ENCODE data around the gene EIF2B4.

The EIF2B4 gene

GRCh38 chr2:27370026-27370815 lies at the start of gene EIF2B4, which contains the start of gene SNX17:
Gene EIF2B4 (minus strand): TSS chr2:27370338. CDS start chr2:27370314, 24 bp downstream.
Gene SNX17 (plus strand): TSS chr2:27370616. CDS start chr2:27370744, 128 bp downstream.
- TF ChIP-seq HDGF (IDR thresholded peaks at IDR 0.05; ENCODE audit: borderline replicate concordance) (peak; percentile 6; the same call in 1 of the 2 replicates), FOXM1 (IDR thresholded peaks at IDR 0.05; ENCODE audit: borderline replicate concordance) (no peak), BHLHE40 (IDR thresholded peaks at IDR 0.05; ENCODE audit: borderline replicate concordance) (no peak), ARNT (IDR thresholded peaks at IDR 0.05) (no peak), FOXK2 (IDR thresholded peaks at IDR 0.05) (no peak), ZNF384 (IDR thresholded peaks at IDR 0.05) (no peak), ELF4 (IDR thresholded peaks at IDR 0.05) (peak; percentile 64), LEF1 (IDR thresholded peaks at IDR 0.05; ENCODE audit: borderline replicate concordance) (0 out of 2 replicates have a peak, but pooled peaks have one; percentile 73), SUZ12 (IDR thresholded peaks at IDR 0.05) (no peak), TARDBP (IDR thresholded peaks at IDR 0.05) (no peak), NFRKB (IDR thresholded peaks at IDR 0.05) (no peak), FOXA1 (IDR thresholded peaks at IDR 0.05) (no peak)
- POLR2A ChIA-PET = interaction anchor here (1.0 to 3.4 kb wide), 13 partner anchors 10 to 58 kb away, joined by 3 to 25 read pairs (median 5); partner anchors contain the start of genes GTF3C2, MPV17, NRBP1 and PPM1G
- CTCF ChIA-PET = interaction anchor here (0.9 kb wide), 1 partner anchor 10 kb away, joined by 3 read pairs; the partner anchor contains the start of gene ZNF513
- DNase-seq (ENCODE audit: extremely low spot score) = peak; percentile 93

- ChIA-PET CTCF (no interaction called here), POLR2A (no interaction called here)
- TF ChIP-seq L3MBTL2 (conservative IDR thresholded peaks at IDR 0.05) (no peak), ARNT (IDR thresholded peaks at IDR 0.05) (no peak), PKNOX1 (IDR thresholded peaks at IDR 0.05) (no peak), FOXK2 (IDR thresholded peaks at IDR 0.05) (no peak), CTBP1 (IDR thresholded peaks at IDR 0.05; ENCODE audit: borderline replicate concordance) (no peak), SUZ12 (IDR thresholded peaks at IDR 0.05) (no peak), TARDBP (IDR thresholded peaks at IDR 0.05) (no peak), HDGF (IDR thresholded peaks at IDR 0.05; ENCODE audit: borderline replicate concordance) (no peak), NFRKB (IDR thresholded peaks at IDR 0.05) (no peak)
- DNase-seq (ENCODE audit: extremely low spot score) = no peak
Observed at GRCh38 chr2:27416151-27416550, 46.0 kb upstream of the EIF2B4 start.

DNA sequence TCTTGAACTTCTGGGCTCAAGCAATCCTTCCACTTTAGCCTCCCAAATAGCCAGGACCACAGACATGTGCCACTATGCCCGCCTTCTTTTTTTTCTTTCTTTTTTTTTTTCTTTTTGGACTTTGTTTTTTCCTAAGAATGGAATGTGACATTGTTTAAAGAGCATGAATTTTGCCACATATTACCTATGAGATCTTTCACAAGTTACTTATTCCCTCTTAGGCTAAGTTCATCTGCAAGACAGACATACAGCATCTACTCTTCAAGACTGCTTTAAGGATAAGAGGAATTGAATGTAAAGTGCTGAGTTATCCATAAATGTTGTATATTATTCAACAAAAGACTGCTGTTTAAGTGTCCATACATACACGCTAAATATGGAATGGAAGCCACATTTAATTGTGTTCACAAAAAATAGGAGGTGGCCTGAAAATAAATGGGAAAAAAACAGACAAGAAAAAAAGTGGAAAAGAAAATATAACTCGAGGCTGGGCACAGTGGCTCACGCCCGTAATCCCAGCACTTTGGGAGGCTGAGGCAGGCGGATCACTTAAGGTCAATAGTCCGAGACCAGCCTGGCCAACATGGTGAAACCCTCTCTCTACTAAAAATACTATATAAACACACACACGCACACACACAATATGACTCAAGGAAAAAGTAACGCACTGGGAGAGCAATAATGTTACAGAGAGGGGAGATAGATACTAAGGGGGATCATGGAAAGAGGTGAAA lies 42.4 kb upstream of the EIF2B4 start:
- ChIA-PET CTCF (no interaction called here), POLR2A (no interaction called here)
- DNase-seq (ENCODE audit: extremely low spot score) = no peak
- no peak for TF ChIP-seq L3MBTL2 (conservative IDR thresholded peaks at IDR 0.05)
- TF ChIP-seq LEF1 (IDR thresholded peaks at IDR 0.05; ENCODE audit: borderline replicate concordance) = no peak
- TF ChIP-seq HDGF (IDR thresholded peaks at IDR 0.05; ENCODE audit: borderline replicate concordance) = no peak
- TF ChIP-seq BHLHE40 (IDR thresholded peaks at IDR 0.05; ENCODE audit: borderline replicate concordance) = no peak
- no peak for TF ChIP-seq PKNOX1 (IDR thresholded peaks at IDR 0.05)
- no peak for TF ChIP-seq SUZ12 (IDR thresholded peaks at IDR 0.05)
- no peak for TF ChIP-seq FOXK2 (IDR thresholded peaks at IDR 0.05)
- TF ChIP-seq ELF4 (IDR thresholded peaks at IDR 0.05) = no peak
- TF ChIP-seq ZNF384 (IDR thresholded peaks at IDR 0.05) = no peak
- no peak for TF ChIP-seq FOXA1 (IDR thresholded peaks at IDR 0.05)
- TF ChIP-seq SP1 (IDR thresholded peaks at IDR 0.05) = no peak
- no peak for TF ChIP-seq TARDBP (IDR thresholded peaks at IDR 0.05)

DNA sequence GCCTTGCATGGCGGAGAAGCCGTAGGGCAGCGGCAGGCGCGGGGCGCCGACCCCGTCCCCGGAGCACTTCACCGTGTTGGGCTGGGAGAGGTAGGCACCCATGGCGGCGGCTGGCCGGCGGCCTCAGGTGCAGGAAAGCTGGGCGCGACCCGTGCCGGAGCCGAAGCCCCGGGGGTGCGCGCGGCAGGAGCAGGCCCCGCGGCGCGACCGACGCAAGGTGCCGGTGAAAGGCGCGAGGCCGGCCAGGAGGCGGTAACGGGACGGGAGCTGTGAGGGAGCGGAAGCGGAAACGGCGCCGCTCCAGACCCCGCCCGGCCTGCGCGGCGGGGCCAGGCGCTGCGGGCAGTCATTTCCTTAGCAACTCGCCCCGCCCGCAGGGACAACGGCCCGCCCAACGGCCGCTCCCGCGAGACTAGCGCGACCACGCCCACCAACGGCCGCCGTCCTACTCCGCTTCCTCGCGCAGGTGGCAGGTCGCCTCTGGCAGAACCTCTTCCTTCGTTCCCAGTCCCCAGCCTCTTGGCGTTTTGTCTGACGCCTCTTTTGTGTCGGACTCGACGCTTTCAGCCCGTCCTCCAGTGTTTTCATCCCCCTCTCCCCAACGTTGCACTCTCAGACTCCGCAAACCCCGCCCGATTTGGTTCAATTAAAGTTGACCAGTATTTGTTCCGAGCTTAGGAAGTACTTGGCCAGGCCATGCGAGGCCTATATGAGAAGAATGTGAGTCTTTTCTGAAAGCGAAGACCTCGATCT lies 39.4 kb upstream of the EIF2B4 start, which contains the start of gene PPM1G:
TSS of gene PPM1G (minus strand) at position 271 of the 753 bp plus-strand sequence. CDS start at position 102, 169 bp downstream.
- POLR2A ChIA-PET = interaction anchor here (0.9 to 5.4 kb wide), 28 partner anchors 9 to 359 kb away, joined by 3 to 135 read pairs (median 4); partner anchors contain the start of genes CCDC121, EIF2B4, FNDC4 and GPN1
- no peak for TF ChIP-seq SP1 (IDR thresholded peaks at IDR 0.05)
- peak; percentile 55; the same call in 1 of the 2 replicates for TF ChIP-seq ELF4 (IDR thresholded peaks at IDR 0.05)
- TF ChIP-seq PKNOX1 (IDR thresholded peaks at IDR 0.05) = no peak
- TF ChIP-seq SUZ12 (IDR thresholded peaks at IDR 0.05) = no peak
- no peak for TF ChIP-seq ZNF384 (IDR thresholded peaks at IDR 0.05)
- TF ChIP-seq L3MBTL2 (conservative IDR thresholded peaks at IDR 0.05) = peak; percentile 97
- TF ChIP-seq FOXK2 (IDR thresholded peaks at IDR 0.05) = no peak
- no peak for TF ChIP-seq LEF1 (IDR thresholded peaks at IDR 0.05; ENCODE audit: borderline replicate concordance)
- TF ChIP-seq NFRKB (IDR thresholded peaks at IDR 0.05) = no peak
- no peak for TF ChIP-seq TARDBP (IDR thresholded peaks at IDR 0.05)
- CTCF ChIA-PET = interaction anchor here (1.4 to 3.0 kb wide), 2 partner anchors 19 to 21 kb away, joined by 3 to 12 read pairs; partner anchors contain the start of gene NRBP1
- DNase-seq (ENCODE audit: extremely low spot score) = peak; percentile 97
